Adrenal gland (tissue), 12 donors: Measurements from ENCODE around the gene TGFBR2. TPM values are rescaled to one million over a fixed set of nuclear protein-coding genes. Genes with fewer than 3 reads are reported as not detected.

Experiments used
- DNase-seq, 7 donors: peaks; one replicate each; pipeline ENCODE4 v3.0.0-alpha.2; 2019 to 2020
- H3K27ac ChIP-seq, 5 donors: fragments of 200-600 bp; sonication (generic) in 4 of 5; 1 replicate in 3 of 5; 2 replicates in 2 of 5; pipeline versions ENCODE4 v1.5.1 to v1.8.0; 2016 to 2020; ENCODE audit warnings: mild to moderate bottlenecking in 1 of 5
- H3K27me3 ChIP-seq: fragments of 200-600 bp; 2 replicates; pipeline ENCODE4 v1.8.0; 2021
- H3K36me3 ChIP-seq, 2 donors: fragments of 200-600 bp; replicated peaks in 1 of 2; 1 replicate in 1 of 2; 2 replicates in 1 of 2; pipeline versions ENCODE4 v1.5.1 to v1.8.0; 2018 to 2022
- H3K4me1 ChIP-seq, 2 donors: fragments of 200-600 bp; replicated peaks in 1 of 2; 1 replicate in 1 of 2; 2 replicates in 1 of 2; pipeline versions ENCODE4 v1.5.1 to v1.8.0; 2018 to 2021
- H3K4me3 ChIP-seq, 4 donors: fragments of 200-600 bp; sonication (generic) in 3 of 4; one replicate each; pipeline ENCODE4 v1.5.1; 2016 to 2018
- H3K9me3 ChIP-seq, 3 donors: fragments of 200-600 bp; sonication (generic) in 1 of 3; replicated peaks in 1 of 3; 1 replicate in 2 of 3; 2 replicates in 1 of 3; pipeline versions ENCODE4 v1.5.1 to v1.8.0; 2016 to 2021
- CTCF ChIP-seq, 6 experiments: fragments of 450-650 bp in 4 of 6; fragments of 200-600 bp in 2 of 6; sonication (generic) in 1 of 6; IDR thresholded peaks; 1 replicate in 5 of 6; 2 replicates in 1 of 6; pipeline versions ENCODE4 v1.5.1 to v1.8.0; 2016 to 2021; ENCODE audit warnings: antibody characterized with exemption in 6 of 6, mild to moderate bottlenecking in 2 of 6, moderate library complexity in 1 of 6
- POLR2A ChIP-seq, 2 donors: fragments of 450-650 bp; IDR thresholded peaks; one replicate each; pipeline ENCODE4 v1.6.1; 2017; ENCODE audit warnings: antibody characterized with exemption in 2 of 2, mild to moderate bottlenecking in 2 of 2, moderate library complexity in 1 of 2
- WGBS, 4 donors: extraction: QIAGEN DNeasy Blood & Tissue Kit in 2 of 4; methylation state at CpG; one replicate each; pipeline versions ENCODE4 v1.1.5 to v1.1.7; 2013 to 2017; 5-methylcytosine and 5-hydroxymethylcytosine counted together
- intact Hi-C, 2 donors: fragments of 100-400 bp; cut with DNase I; formaldehyde crosslinking; loops; one replicate each; pipeline versions ENCODE4 v1.14.1 to v1.15.0; 2022 to 2023
- polyA plus RNA-seq, 3 donors: library from polyadenylated mRNA; stranded (reverse); fragments of 200-250 nt in 2 of 3; fragments of 350-450 nt in 1 of 3; fragmentation: Illumina TruSeq in 1 of 3; extraction: RNeasy Lipid Tissue Mini Kit (QIAGEN cat#74804) in 1 of 3; gene quantifications; one replicate each; pipeline ENCODE4 v1.2.3, GENCODE V29; 2013 to 2014
- total RNA-seq, 9 donors: library from RNA; depleted of rRNA in 4 of 9; stranded (reverse); fragments of >200 nt in 4 of 9; fragments of 120-200 nt in 1 of 9; fragmentation: NEBNext Ultra II Directional in 1 of 9; extraction: Animal tissue kit (Norgen Biotek cat#: 25700) in 1 of 9; gene quantifications; one replicate each; pipeline versions ENCODE4 v1.1.0 to v1.2.4, GENCODE V29; 2013 to 2023
- donor health status: healthy with polysubstance abuse.
- donor health status: Bipolar disorder and iron deficiency.
- donor health status: DM: yes; HTN: yes; CAD: no.
- donor health status: DM: no; HTN: no; CAD: no.
- donor health status: DM: no; HTN: no; CAD: no.
- donor health status: DM: yes; HTN: yes; CAD: no.

Gene TGFBR2
- total and polyA plus RNA-seq, 12 donors, result 19.1 to 296 (median 153) TPM

- WGBS, 4 donors, result 16 to 24% (median 19%) methylated on average over 10 of the region's 10 CpGs
- Histone ChIP-seq H3K4me1 (peaks cover 17 to 33% of the 10 kb centered on the region in 2 donors), H3K9me3 (no peaks in the 10 kb centered on the region), H3K27me3 (no peaks in the 10 kb centered on the region), H3K4me3 (peak overlapping the region in 3 of 4 donors; percentile 3 to 98 (median 69)), H3K27ac (peak overlapping the region; percentile 3 to 98 (median 95)), H3K36me3 (no peaks in the 10 kb centered on the region)
- intact Hi-C loops, result loop anchor here in 1 of 2 donors (5.0 kb wide), 1 partner anchor 81 kb away; no protein-coding TSS in a partner anchor
- TF ChIP-seq CTCF (IDR thresholded peaks at IDR 0.05), result no peak
- no peak for TF ChIP-seq POLR2A (IDR thresholded peaks at IDR 0.05)
- no peak for DNase-seq
These were observed 598 bp upstream of the TGFBR2 start for GRCh38 chr3:30605706-30606300.

- Histone ChIP-seq H3K9me3 (no peaks in the 10 kb centered on the region), H3K27ac (peak overlapping the region; percentile 91 to 98 (median 95)), H3K36me3 (no peaks in the 10 kb centered on the region), H3K4me3 (peak overlapping the region; percentile 29 to 98 (median 76)), H3K4me1 (peaks cover 29 to 47% of the 10 kb centered on the region in 2 donors), H3K27me3 (no peaks in the 10 kb centered on the region)
- WGBS, 4 donors, result 2 to 4% (median 3%) methylated on average over 21 to 45 of the region's 45 CpGs
- TF ChIP-seq POLR2A (IDR thresholded peaks at IDR 0.05) (no peak), CTCF (IDR thresholded peaks at IDR 0.05) (no peak)
- peak; percentile 63 to 78 (median 71) for DNase-seq
- intact Hi-C loops, result loop anchor here in 1 of 2 donors (5.0 kb wide), 1 partner anchor 80 kb away; no protein-coding TSS in a partner anchor
These were observed 832 bp downstream of the TGFBR2 start for GRCh38 chr3:30607032-30607833.

- TF ChIP-seq CTCF (IDR thresholded peaks at IDR 0.05) (no peak), POLR2A (IDR thresholded peaks at IDR 0.05) (no peak)
- 51 to 72% (median 60%) methylated on average over 2 of the region's 2 CpGs for WGBS, 4 donors
These were observed 2.2 kb downstream of the TGFBR2 start for GRCh38 chr3:30608598-30608947.

More at GRCh38 chr3:30608598-30608947, 2.2 kb downstream of the TGFBR2 start:
- peak overlapping the region in 4 of 5 donors; percentile 30 to 97 (median 78) for H3K27ac ChIP-seq
- no peaks in the 10 kb centered on the region for H3K27me3 ChIP-seq
- intact Hi-C loops, result loop anchor here in 1 of 2 donors (5.0 kb wide), 1 partner anchor 79 kb away; no protein-coding TSS in a partner anchor
- no peak for DNase-seq
- H3K9me3 ChIP-seq, result no peaks in the 10 kb centered on the region
- H3K4me3 ChIP-seq, result peak overlapping the region in 2 of 4 donors; percentile 4 to 98
- H3K36me3 ChIP-seq, result no peaks in the 10 kb centered on the region
- H3K4me1 ChIP-seq, result peaks cover 42 to 60% of the 10 kb centered on the region in 2 donors
